ENCODE data around the gene LHFPL3. TPM values are rescaled to one million over a fixed set of nuclear protein-coding genes. Genes with fewer than 3 reads are reported as not detected.

Gene LHFPL3
- total RNA-seq, 1 experiment from 2014 or later = 0.83 TPM

DNA sequence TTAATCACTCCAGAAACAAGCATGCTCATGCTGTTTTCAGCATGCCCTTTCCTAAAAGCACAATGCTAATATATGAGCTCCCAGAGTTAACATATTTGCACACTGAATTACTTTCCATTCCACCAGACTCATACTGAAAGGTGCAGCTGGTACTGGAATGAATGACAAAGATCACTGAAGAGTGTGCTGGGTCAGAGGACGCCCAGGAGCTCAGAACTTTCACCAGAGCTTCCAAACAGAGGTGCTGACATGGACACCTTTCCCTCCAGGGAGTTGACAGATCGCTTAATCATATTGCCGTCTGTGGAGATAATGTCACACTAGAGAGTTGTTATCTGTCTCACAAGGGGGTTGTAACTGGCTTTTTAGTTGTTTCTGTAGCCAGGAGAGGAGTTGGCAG, 292.9 kb downstream of the LHFPL3 start (continued):
- TF ChIP-seq PRDM15 (CRISPR knock-in tag; IDR thresholded peaks at IDR 0.05) (no peak), MYBL2 (CRISPR knock-in tag; IDR thresholded peaks at IDR 0.05) (no peak), KAT7 (CRISPR knock-in tag; IDR thresholded peaks at IDR 0.05; ENCODE audit: borderline replicate concordance) (no peak), RELA (CRISPR knock-in tag; IDR thresholded peaks at IDR 0.05; ENCODE audit: borderline replicate concordance) (no peak), GTF2I (CRISPR knock-in tag; conservative IDR thresholded peaks at IDR 0.05) (no peak)
- TF ChIP-seq, protein P1, sequence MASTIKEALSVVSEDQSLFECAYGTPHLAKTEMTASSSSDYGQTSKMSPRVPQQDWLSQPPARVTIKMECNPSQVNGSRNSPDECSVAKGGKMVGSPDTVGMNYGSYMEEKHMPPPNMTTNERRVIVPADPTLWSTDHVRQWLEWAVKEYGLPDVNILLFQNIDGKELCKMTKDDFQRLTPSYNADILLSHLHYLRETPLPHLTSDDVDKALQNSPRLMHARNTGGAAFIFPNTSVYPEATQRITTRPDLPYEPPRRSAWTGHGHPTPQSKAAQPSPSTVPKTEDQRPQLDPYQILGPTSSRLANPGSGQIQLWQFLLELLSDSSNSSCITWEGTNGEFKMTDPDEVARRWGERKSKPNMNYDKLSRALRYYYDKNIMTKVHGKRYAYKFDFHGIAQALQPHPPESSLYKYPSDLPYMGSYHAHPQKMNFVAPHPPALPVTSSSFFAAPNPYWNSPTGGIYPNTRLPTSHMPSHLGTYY (CRISPR knock-in tag; IDR thresholded peaks at IDR 0.05) = no peak
- TF ChIP-seq, protein P2, sequence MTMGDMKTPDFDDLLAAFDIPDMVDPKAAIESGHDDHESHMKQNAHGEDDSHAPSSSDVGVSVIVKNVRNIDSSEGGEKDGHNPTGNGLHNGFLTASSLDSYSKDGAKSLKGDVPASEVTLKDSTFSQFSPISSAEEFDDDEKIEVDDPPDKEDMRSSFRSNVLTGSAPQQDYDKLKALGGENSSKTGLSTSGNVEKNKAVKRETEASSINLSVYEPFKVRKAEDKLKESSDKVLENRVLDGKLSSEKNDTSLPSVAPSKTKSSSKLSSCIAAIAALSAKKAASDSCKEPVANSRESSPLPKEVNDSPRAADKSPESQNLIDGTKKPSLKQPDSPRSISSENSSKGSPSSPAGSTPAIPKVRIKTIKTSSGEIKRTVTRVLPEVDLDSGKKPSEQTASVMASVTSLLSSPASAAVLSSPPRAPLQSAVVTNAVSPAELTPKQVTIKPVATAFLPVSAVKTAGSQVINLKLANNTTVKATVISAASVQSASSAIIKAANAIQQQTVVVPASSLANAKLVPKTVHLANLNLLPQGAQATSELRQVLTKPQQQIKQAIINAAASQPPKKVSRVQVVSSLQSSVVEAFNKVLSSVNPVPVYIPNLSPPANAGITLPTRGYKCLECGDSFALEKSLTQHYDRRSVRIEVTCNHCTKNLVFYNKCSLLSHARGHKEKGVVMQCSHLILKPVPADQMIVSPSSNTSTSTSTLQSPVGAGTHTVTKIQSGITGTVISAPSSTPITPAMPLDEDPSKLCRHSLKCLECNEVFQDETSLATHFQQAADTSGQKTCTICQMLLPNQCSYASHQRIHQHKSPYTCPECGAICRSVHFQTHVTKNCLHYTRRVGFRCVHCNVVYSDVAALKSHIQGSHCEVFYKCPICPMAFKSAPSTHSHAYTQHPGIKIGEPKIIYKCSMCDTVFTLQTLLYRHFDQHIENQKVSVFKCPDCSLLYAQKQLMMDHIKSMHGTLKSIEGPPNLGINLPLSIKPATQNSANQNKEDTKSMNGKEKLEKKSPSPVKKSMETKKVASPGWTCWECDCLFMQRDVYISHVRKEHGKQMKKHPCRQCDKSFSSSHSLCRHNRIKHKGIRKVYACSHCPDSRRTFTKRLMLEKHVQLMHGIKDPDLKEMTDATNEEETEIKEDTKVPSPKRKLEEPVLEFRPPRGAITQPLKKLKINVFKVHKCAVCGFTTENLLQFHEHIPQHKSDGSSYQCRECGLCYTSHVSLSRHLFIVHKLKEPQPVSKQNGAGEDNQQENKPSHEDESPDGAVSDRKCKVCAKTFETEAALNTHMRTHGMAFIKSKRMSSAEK (CRISPR knock-in tag; IDR thresholded peaks at IDR 0.05; ENCODE audit: borderline replicate concordance) = no peak

- no peak for DNase-seq (ENCODE audit: low spot score)
- TF ChIP-seq PRDM15 (CRISPR knock-in tag; IDR thresholded peaks at IDR 0.05) = no peak
- no peak for ATAC-seq
- H3K4me1 Mint-ChIP-seq = no peaks in the 10 kb centered on the region
- H3K9me3 Mint-ChIP-seq = no peaks in the 10 kb centered on the region
- no peak overlapping the region for H3K4me3 Mint-ChIP-seq
- H3K27ac Mint-ChIP-seq = no peak overlapping the region
- no peaks in the 10 kb centered on the region for H3K36me3 Mint-ChIP-seq
- ChIA-PET CTCF (no interaction called here), POLR2A (no interaction called here)
- H3K27me3 Mint-ChIP-seq (ENCODE audit: low read depth) = peaks cover 3% of the 10 kb centered on the region; the same call in 1 of the 2 replicates
Measured at GRCh38 chr7:104625956-104626355, 297.6 kb downstream of the LHFPL3 start.

GRCh38 chr7:104627516-104627915, 299.1 kb downstream of the LHFPL3 start:
- POLR2A ChIA-PET = no interaction called here
- Mint-ChIP-seq H3K27me3 (ENCODE audit: low read depth) (peaks cover 10% of the 10 kb centered on the region), H3K36me3 (no peaks in the 10 kb centered on the region), H3K4me1 (no peaks in the 10 kb centered on the region), H3K27ac (no peak overlapping the region), H3K9me3 (no peaks in the 10 kb centered on the region), H3K4me3 (no peak overlapping the region)
- CTCF ChIA-PET = interaction anchor here (1.8 kb wide), 1 partner anchor 16 kb away, joined by 11 read pairs; no protein-coding TSS in a partner anchor
- TF ChIP-seq ZBTB43 (CRISPR knock-in tag; IDR thresholded peaks at IDR 0.05) (no peak), E2F5 (CRISPR knock-in tag; IDR thresholded peaks at IDR 0.05) (no peak), ZNF232 (CRISPR knock-in tag; IDR thresholded peaks at IDR 0.05) (no peak), TCF7 (CRISPR knock-in tag; IDR thresholded peaks at IDR 0.05; ENCODE audit: low read depth) (no peak)
- DNase-seq (ENCODE audit: low spot score) (peak; percentile 44), ATAC-seq (peak; percentile 71)

Measured in WTC11 (cell line).